Measurements from ENCODE around the gene PHF1. TPM values are rescaled to one million over a fixed set of nuclear protein-coding genes. Genes with fewer than 3 reads are reported as not detected.

The PHF1 gene
- total and polyA plus RNA-seq, 4 donors, result 7.2 to 13.5 (median 11.5) TPM

GRCh38 chr6:33443619-33444504 lies 33.0 kb downstream of the PHF1 start:
- DNase-seq (ENCODE audit: low spot score), result no peak
- WGBS, result 96% methylated on average over 18 of the region's 18 CpGs
- H3K36me3 ChIP-seq (ENCODE audit: control insufficient read depth in 4 of 4, insufficient read depth in 3 of 4, low read depth in 1 of 4, low read length in 3 of 4), result no peaks in the 10 kb centered on the region

More at GRCh38 chr6:33443619-33444504, 33.0 kb downstream of the PHF1 start:
- H3K4me3 ChIP-seq (ENCODE audit: low read depth in 1 of 3, low read length in 3 of 3), result no peak overlapping the region
- no peaks in the 10 kb centered on the region for H3K4me1 ChIP-seq (ENCODE audit: control insufficient read depth in 4 of 4, insufficient read depth in 4 of 4, low read length in 3 of 4)
- H3K9ac ChIP-seq (ENCODE audit: low read depth in 1 of 2, low read length in 2 of 2), result no peak overlapping the region
- no peak overlapping the region for H3K27ac ChIP-seq (ENCODE audit: low read depth in 1 of 2, low read length in 2 of 2)
- no peak for TF ChIP-seq RXRA (IDR thresholded peaks at IDR 0.05)
- TF ChIP-seq, protein P1, sequence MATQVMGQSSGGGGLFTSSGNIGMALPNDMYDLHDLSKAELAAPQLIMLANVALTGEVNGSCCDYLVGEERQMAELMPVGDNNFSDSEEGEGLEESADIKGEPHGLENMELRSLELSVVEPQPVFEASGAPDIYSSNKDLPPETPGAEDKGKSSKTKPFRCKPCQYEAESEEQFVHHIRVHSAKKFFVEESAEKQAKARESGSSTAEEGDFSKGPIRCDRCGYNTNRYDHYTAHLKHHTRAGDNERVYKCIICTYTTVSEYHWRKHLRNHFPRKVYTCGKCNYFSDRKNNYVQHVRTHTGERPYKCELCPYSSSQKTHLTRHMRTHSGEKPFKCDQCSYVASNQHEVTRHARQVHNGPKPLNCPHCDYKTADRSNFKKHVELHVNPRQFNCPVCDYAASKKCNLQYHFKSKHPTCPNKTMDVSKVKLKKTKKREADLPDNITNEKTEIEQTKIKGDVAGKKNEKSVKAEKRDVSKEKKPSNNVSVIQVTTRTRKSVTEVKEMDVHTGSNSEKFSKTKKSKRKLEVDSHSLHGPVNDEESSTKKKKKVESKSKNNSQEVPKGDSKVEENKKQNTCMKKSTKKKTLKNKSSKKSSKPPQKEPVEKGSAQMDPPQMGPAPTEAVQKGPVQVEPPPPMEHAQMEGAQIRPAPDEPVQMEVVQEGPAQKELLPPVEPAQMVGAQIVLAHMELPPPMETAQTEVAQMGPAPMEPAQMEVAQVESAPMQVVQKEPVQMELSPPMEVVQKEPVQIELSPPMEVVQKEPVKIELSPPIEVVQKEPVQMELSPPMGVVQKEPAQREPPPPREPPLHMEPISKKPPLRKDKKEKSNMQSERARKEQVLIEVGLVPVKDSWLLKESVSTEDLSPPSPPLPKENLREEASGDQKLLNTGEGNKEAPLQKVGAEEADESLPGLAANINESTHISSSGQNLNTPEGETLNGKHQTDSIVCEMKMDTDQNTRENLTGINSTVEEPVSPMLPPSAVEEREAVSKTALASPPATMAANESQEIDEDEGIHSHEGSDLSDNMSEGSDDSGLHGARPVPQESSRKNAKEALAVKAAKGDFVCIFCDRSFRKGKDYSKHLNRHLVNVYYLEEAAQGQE (IDR thresholded peaks at IDR 0.05), result no peak
- TF ChIP-seq, protein P2, sequence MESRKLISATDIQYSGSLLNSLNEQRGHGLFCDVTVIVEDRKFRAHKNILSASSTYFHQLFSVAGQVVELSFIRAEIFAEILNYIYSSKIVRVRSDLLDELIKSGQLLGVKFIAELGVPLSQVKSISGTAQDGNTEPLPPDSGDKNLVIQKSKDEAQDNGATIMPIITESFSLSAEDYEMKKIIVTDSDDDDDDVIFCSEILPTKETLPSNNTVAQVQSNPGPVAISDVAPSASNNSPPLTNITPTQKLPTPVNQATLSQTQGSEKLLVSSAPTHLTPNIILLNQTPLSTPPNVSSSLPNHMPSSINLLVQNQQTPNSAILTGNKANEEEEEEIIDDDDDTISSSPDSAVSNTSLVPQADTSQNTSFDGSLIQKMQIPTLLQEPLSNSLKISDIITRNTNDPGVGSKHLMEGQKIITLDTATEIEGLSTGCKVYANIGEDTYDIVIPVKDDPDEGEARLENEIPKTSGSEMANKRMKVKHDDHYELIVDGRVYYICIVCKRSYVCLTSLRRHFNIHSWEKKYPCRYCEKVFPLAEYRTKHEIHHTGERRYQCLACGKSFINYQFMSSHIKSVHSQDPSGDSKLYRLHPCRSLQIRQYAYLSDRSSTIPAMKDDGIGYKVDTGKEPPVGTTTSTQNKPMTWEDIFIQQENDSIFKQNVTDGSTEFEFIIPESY (IDR thresholded peaks at IDR 0.05), result no peak
- no peak for TF ChIP-seq SP1 (IDR thresholded peaks at IDR 0.05)
- no peak for TF ChIP-seq HNF4A (conservative IDR thresholded peaks at IDR 0.05)
- no peak for TF ChIP-seq RAD21 (IDR thresholded peaks at IDR 0.05)
- no peak for TF ChIP-seq JUND (IDR thresholded peaks at IDR 0.05)
- TF ChIP-seq, protein P3, sequence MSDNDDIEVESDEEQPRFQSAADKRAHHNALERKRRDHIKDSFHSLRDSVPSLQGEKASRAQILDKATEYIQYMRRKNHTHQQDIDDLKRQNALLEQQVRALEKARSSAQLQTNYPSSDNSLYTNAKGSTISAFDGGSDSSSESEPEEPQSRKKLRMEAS (IDR thresholded peaks at IDR 0.05), result no peak
- no peak for TF ChIP-seq YY1 (IDR thresholded peaks at IDR 0.05)
- TF ChIP-seq HNF4G (IDR thresholded peaks at IDR 0.05), result no peak
- TF ChIP-seq EGR1 (IDR thresholded peaks at IDR 0.05; ENCODE audit: low read depth in 2 of 2), result no peak
- no peak for TF ChIP-seq TAF1 (conservative IDR thresholded peaks at IDR 0.05)
- no peak for TF ChIP-seq NR2F2 (IDR thresholded peaks at IDR 0.05)
- TF ChIP-seq FOXA2 (IDR thresholded peaks at IDR 0.05), result no peak
- TF ChIP-seq, protein P4, sequence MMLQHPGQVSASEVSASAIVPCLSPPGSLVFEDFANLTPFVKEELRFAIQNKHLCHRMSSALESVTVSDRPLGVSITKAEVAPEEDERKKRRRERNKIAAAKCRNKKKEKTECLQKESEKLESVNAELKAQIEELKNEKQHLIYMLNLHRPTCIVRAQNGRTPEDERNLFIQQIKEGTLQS (IDR thresholded peaks at IDR 0.05), result no peak
- no peak for TF ChIP-seq CTCF (IDR thresholded peaks at IDR 0.05; ENCODE audit: low read depth, low read length, missing input control)
- no peaks in the 10 kb centered on the region for H3K27me3 ChIP-seq (ENCODE audit: control insufficient read depth in 4 of 4, insufficient read depth in 4 of 4, low read length in 3 of 4)
- H3K9me3 ChIP-seq (ENCODE audit: control insufficient read depth in 4 of 4, low read length in 3 of 4), result no peaks in the 10 kb centered on the region

Measured in liver (tissue), 9 donors.